K562 (cell line): ENCODE results near the gene RHBDF2. TPM values are rescaled to one million over a fixed set of nuclear protein-coding genes. Genes with fewer than 3 reads are reported as not detected.

Experiments used
- BACH1 ChIP-seq: fragments of 200-800 bp; sonication (Bioruptor generic); IDR thresholded peaks from 2 replicates; pipeline ENCODE4 v1.6.1; 2016; ENCODE audit warnings: missing genetic modification characterization, missing compliant biosample characterization
- MCM7 ChIP-seq, 2 experiments: fragments of 450-650 bp; IDR thresholded peaks; 2 replicates each; pipeline ENCODE4 v1.6.1; 2016 to 2018
- PCBP1 ChIP-seq: fragments of 200-400 bp; formaldehyde crosslinking; IDR thresholded peaks from 2 replicates; pipeline ENCODE4 v1.6.1; 2018; ENCODE audit warnings: mild to moderate bottlenecking, low read depth, low read length; ENCODE audit not compliant: poor library complexity, severe bottlenecking
- POLR3G ChIP-seq: IDR thresholded peaks from 2 replicates; pipeline ENCODE4 v1.6.1; 2011; ENCODE audit not compliant: insufficient read length, insufficient replicate concordance; ENCODE audit errors: extremely low read depth
- SRSF9 ChIP-seq: fragments of 200-400 bp; formaldehyde crosslinking; IDR thresholded peaks from 2 replicates; pipeline ENCODE4 v1.6.1; 2017; ENCODE audit warnings: low read depth, low read length, borderline replicate concordance
- TAF15 ChIP-seq: fragments of 200-400 bp; formaldehyde crosslinking; IDR thresholded peaks from 2 replicates; pipeline ENCODE4 v1.6.1; 2017; ENCODE audit warnings: mild to moderate bottlenecking, low read depth, low read length, moderate library complexity
- TARDBP ChIP-seq: fragments of 450-650 bp; IDR thresholded peaks from 2 replicates; pipeline ENCODE4 v1.6.1; 2016
- ZKSCAN3 ChIP-seq: fragments of 250-450 bp; sonication (Bioruptor Pico); IDR thresholded peaks from 2 replicates; pipeline ENCODE4 v1.4.0; 2020
- ZNF263 ChIP-seq: sonication (generic); formaldehyde crosslinking; IDR thresholded peaks from 2 replicates; pipeline ENCODE4 v1.8.0; 2022; ENCODE audit warnings: mild to moderate bottlenecking, missing genetic modification reagents, borderline replicate concordance
- polyA plus RNA-seq, 8 experiments: library from polyadenylated mRNA; depleted of rRNA in 4 of 8; stranded (reverse) in 5 of 8; unstranded in 3 of 8; fragments of >200 nt; fragmentation: Nextera tagmentation in 2 of 8; fragmentation: Illumina TruSeq in 1 of 8; extraction: Ambion mirVana in 2 of 8; extraction: Trizol in 1 of 8; gene quantifications; 2 replicates each; pipeline versions ENCODE4 v1.2.1 to v1.2.3, GENCODE V29; 2011 to 2014; ENCODE audit warnings: inconsistent platforms in 1 of 8, missing spikeins in 1 of 8
- total RNA-seq, 7 experiments: library from RNA; depleted of rRNA in 6 of 7; stranded (reverse); fragments of >200 nt in 6 of 7; fragmentation: Illumina TruSeq in 2 of 7; extraction: Trizol in 2 of 7; gene quantifications; 2 replicates each; pipeline versions ENCODE4 v1.2.1 to v1.2.3, GENCODE V29; 2011 to 2021; ENCODE audit warnings: low replicate concordance in 1 of 7
- TF ChIP-seq, protein P1 (sequence below), 2 experiments: IDR thresholded peaks; 2 replicates each; pipeline ENCODE4 v1.6.1; 2011; ENCODE audit warnings: borderline replicate concordance in 1 of 2, control low read depth in 1 of 2, low read depth in 1 of 2, low read length in 1 of 2, mild to moderate bottlenecking in 1 of 2, mixed read lengths in 1 of 2, moderate library complexity in 1 of 2; ENCODE audit not compliant: insufficient read depth in 1 of 2, insufficient read length in 1 of 2, poor library complexity in 1 of 2, severe bottlenecking in 1 of 2; ENCODE audit errors: extremely low read depth in 1 of 2
- TF ChIP-seq, protein P2 (sequence below): fragments of 450-650 bp; IDR thresholded peaks from 2 replicates; pipeline ENCODE4 v1.6.1; 2016; ENCODE audit warnings: borderline replicate concordance
- TF ChIP-seq, protein P3 (sequence below), 2 experiments: fragments of 200-800 bp in 1 of 2; sonication (Bioruptor generic) in 1 of 2; sonication (generic) in 1 of 2; formaldehyde crosslinking in 1 of 2; IDR thresholded peaks in 1 of 2; conservative IDR thresholded peaks in 1 of 2; 2 replicates each; pipeline versions ENCODE4 v1.5.0 to v1.6.1; 2016 to 2020; ENCODE audit warnings: missing compliant biosample characterization in 1 of 2, missing genetic modification characterization in 1 of 2, missing genetic modification reagents in 1 of 2
- TF ChIP-seq, protein P4 (sequence below), 2 experiments: fragments of 450-650 bp; formaldehyde crosslinking in 1 of 2; IDR thresholded peaks; 2 replicates each; pipeline versions ENCODE4 v1.4.0 to v1.6.1; 2014 to 2020; ENCODE audit warnings: mild to moderate bottlenecking in 2 of 2, borderline replicate concordance in 1 of 2, low read depth in 1 of 2

The RHBDF2 gene
- total and polyA plus RNA-seq, 9 of the 15 experiments (the other 6 are each of a cell fraction or from before 2014, with no cell fraction given), result 0.04 to 2.8 (median 1.1) TPM

DNA sequence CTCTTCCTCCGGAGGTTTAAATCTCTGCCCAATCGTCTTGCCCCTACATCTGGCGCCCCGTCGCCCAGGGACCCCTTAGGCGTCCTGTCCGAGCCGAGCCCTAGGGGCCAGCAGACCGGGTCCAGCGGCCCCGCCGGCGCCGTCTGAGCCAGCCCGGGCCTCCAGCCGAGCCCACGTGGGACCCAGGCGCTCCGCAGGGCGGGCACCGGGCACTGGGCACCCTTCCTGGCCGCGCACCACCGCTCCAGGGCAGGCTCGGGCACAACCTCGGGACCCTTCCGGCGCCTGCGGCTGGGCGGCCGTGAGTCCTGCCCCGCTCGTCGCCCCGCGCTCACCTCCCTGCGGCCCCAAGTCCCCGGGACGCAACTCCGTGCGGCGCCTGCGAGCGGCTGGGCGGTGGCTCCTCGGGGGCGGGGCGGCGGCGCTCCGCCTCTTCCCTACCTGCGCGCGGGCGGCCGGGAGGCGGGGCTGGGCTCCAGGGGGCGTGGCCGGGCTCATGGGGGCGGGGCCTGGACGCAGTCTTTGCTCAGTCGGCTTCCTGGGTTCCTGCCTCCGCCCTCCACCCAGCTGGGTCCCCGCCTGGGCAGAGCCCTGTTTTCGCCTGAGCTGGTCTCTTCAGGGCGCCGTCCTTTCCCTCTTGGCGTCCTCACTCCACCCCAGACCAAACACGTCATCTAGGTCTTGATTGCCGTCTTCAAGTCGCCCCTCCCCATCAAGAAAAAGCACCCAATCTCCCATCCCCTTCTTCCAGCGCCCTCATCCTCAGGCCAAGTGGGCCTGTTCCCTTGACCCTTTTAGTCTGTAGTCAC lies at the start of gene RHBDF2 (continued):
- TF ChIP-seq, protein P1, sequence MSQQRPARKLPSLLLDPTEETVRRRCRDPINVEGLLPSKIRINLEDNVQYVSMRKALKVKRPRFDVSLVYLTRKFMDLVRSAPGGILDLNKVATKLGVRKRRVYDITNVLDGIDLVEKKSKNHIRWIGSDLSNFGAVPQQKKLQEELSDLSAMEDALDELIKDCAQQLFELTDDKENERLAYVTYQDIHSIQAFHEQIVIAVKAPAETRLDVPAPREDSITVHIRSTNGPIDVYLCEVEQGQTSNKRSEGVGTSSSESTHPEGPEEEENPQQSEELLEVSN (IDR thresholded peaks at IDR 0.05; ENCODE audit: borderline replicate concordance in 1 of 2, extremely low read depth in 1 of 2, insufficient read depth in 1 of 2, insufficient read length in 1 of 2, low read depth in 1 of 2, low read length in 1 of 2, poor library complexity in 1 of 2, severe bottlenecking in 1 of 2), result peak in 1 of 2 experiments; percentile 30
- TF ChIP-seq, protein P2, sequence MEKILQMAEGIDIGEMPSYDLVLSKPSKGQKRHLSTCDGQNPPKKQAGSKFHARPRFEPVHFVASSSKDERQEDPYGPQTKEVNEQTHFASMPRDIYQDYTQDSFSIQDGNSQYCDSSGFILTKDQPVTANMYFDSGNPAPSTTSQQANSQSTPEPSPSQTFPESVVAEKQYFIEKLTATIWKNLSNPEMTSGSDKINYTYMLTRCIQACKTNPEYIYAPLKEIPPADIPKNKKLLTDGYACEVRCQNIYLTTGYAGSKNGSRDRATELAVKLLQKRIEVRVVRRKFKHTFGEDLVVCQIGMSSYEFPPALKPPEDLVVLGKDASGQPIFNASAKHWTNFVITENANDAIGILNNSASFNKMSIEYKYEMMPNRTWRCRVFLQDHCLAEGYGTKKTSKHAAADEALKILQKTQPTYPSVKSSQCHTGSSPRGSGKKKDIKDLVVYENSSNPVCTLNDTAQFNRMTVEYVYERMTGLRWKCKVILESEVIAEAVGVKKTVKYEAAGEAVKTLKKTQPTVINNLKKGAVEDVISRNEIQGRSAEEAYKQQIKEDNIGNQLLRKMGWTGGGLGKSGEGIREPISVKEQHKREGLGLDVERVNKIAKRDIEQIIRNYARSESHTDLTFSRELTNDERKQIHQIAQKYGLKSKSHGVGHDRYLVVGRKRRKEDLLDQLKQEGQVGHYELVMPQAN, result no peak
- TF ChIP-seq PCBP1, result no peak
- no peak for TF ChIP-seq BACH1 (tag)
- 0 out of 2 replicates have a peak, but pooled peaks have one; percentile 44 for TF ChIP-seq ZNF263 (CRISPR knock-in tag)
- no peak for TF ChIP-seq SRSF9
- TF ChIP-seq, protein P3, sequence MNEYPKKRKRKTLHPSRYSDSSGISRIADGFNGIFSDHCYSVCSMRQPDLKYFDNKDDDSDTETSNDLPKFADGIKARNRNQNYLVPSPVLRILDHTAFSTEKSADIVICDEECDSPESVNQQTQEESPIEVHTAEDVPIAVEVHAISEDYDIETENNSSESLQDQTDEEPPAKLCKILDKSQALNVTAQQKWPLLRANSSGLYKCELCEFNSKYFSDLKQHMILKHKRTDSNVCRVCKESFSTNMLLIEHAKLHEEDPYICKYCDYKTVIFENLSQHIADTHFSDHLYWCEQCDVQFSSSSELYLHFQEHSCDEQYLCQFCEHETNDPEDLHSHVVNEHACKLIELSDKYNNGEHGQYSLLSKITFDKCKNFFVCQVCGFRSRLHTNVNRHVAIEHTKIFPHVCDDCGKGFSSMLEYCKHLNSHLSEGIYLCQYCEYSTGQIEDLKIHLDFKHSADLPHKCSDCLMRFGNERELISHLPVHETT (CRISPR knock-in tag; conservative IDR thresholded peaks at IDR 0.05 in 1 of 2, IDR thresholded peaks at IDR 0.05 in 1 of 2), result no peak
- no peak for TF ChIP-seq MCM7 (IDR thresholded peaks at IDR 0.05)
- TF ChIP-seq ZKSCAN3 (CRISPR knock-in tag), result no peak
- TF ChIP-seq, protein P4, sequence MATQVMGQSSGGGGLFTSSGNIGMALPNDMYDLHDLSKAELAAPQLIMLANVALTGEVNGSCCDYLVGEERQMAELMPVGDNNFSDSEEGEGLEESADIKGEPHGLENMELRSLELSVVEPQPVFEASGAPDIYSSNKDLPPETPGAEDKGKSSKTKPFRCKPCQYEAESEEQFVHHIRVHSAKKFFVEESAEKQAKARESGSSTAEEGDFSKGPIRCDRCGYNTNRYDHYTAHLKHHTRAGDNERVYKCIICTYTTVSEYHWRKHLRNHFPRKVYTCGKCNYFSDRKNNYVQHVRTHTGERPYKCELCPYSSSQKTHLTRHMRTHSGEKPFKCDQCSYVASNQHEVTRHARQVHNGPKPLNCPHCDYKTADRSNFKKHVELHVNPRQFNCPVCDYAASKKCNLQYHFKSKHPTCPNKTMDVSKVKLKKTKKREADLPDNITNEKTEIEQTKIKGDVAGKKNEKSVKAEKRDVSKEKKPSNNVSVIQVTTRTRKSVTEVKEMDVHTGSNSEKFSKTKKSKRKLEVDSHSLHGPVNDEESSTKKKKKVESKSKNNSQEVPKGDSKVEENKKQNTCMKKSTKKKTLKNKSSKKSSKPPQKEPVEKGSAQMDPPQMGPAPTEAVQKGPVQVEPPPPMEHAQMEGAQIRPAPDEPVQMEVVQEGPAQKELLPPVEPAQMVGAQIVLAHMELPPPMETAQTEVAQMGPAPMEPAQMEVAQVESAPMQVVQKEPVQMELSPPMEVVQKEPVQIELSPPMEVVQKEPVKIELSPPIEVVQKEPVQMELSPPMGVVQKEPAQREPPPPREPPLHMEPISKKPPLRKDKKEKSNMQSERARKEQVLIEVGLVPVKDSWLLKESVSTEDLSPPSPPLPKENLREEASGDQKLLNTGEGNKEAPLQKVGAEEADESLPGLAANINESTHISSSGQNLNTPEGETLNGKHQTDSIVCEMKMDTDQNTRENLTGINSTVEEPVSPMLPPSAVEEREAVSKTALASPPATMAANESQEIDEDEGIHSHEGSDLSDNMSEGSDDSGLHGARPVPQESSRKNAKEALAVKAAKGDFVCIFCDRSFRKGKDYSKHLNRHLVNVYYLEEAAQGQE (IDR thresholded peaks at IDR 0.05; ENCODE audit: borderline replicate concordance), result no peak
- TF ChIP-seq, protein P4 (CRISPR knock-in tag; IDR thresholded peaks at IDR 0.05; ENCODE audit: low read depth), result no peak
- TF ChIP-seq TARDBP, result no peak
- TF ChIP-seq TAF15, result no peak
- TF ChIP-seq POLR3G, result no peak
